ENCODE results near the gene SLC6A6.

- TF ChIP-seq CTCF (IDR thresholded peaks at IDR 0.05) (no peak), POLR2AphosphoS5 (IDR thresholded peaks at IDR 0.05) (no peak)
Measured at GRCh38 chr3:14376348-14377043, 25.9 kb upstream of the SLC6A6 start.

Measured in breast epithelium (tissue), 3 donors.